Activated CD8-positive, alpha-beta memory T cell treated with anti-CD3 and anti-CD28 coated beads for 36 hours (primary cell): ENCODE measurements around the gene GRIK1. TPM values are rescaled to one million over a fixed set of nuclear protein-coding genes. Genes with fewer than 3 reads are reported as not detected.
"Not testable (repeated sequence)": the region's sequence is repeated elsewhere in the genome, so short reads cannot be mapped to it uniquely, and the experiment has no call there.

ENCODE experiments used
- CTCF ChIA-PET: fragments of 350-600 bp; sonication (Branson Sonifier 250); formaldehyde crosslinking; loops from one replicate; lab custom pipeline; 2021; ENCODE audit warnings: antibody characterized with exemption; lab: Charles Lee
- POLR2A ChIA-PET: fragments of 350-600 bp; sonication (Branson Sonifier 250); formaldehyde crosslinking; loops from one replicate; lab custom pipeline; 2021; ENCODE audit warnings: antibody characterized with exemption; lab: Charles Lee
- total RNA-seq, 2 experiments: library from RNA; stranded (reverse); gene quantifications; one replicate each; pipeline ENCODE4 v1.2.3, GENCODE V29; 2021

The GRIK1 gene
- total RNA-seq, 2 experiments from 2014 or later: not detected

GRCh38 chr21:29639366-29640079, 300.3 kb downstream of the GRIK1 start:
- ChIA-PET CTCF (no interaction called here), POLR2A (no interaction called here)

GRCh38 chr21:29638761-29639327, 301.0 kb downstream of the GRIK1 start:
- ChIA-PET CTCF (no interaction called here), POLR2A (no interaction called here)

- CTCF ChIA-PET: no interaction called here
- POLR2A ChIA-PET: no interaction called here
Measured at GRCh38 chr21:29638138-29638537, 301.7 kb downstream of the GRIK1 start.

GRCh38 chr21:29637553-29637952, 302.2 kb downstream of the GRIK1 start:
- ChIA-PET POLR2A (no interaction called here), CTCF (no interaction called here)

- ChIA-PET POLR2A (no interaction called here), CTCF (no interaction called here)
Measured at GRCh38 chr21:29637134-29637533, 302.7 kb downstream of the GRIK1 start.

- POLR2A ChIA-PET: no interaction called here
Measured at GRCh38 chr21:29634418-29634817, 305.4 kb downstream of the GRIK1 start.

GRCh38 chr21:29633756-29634155, 306.0 kb downstream of the GRIK1 start:
- POLR2A ChIA-PET: no interaction called here
- CTCF ChIA-PET: no interaction called here

More at GRCh38 chr21:29634418-29634817, 305.4 kb downstream of the GRIK1 start:
- CTCF ChIA-PET: no interaction called here

GRCh38 chr21:29630441-29630840, 309.4 kb downstream of the GRIK1 start:
- CTCF ChIA-PET: no interaction called here
- POLR2A ChIA-PET: no interaction called here

- POLR2A ChIA-PET: no interaction called here
- CTCF ChIA-PET: no interaction called here
Measured at GRCh38 chr21:29627905-29628304, 311.9 kb downstream of the GRIK1 start.

GRCh38 chr21:29626801-29627470, 312.9 kb downstream of the GRIK1 start:
- ChIA-PET CTCF (no interaction called here), POLR2A (no interaction called here)

- CTCF ChIA-PET: no interaction called here
- POLR2A ChIA-PET: no interaction called here
Measured at GRCh38 chr21:29625990-29626389, 313.8 kb downstream of the GRIK1 start.

GRCh38 chr21:29624776-29625175, 315.0 kb downstream of the GRIK1 start:
- CTCF ChIA-PET: no interaction called here
- POLR2A ChIA-PET: no interaction called here

- CTCF ChIA-PET: no interaction called here
- POLR2A ChIA-PET: no interaction called here
Measured at GRCh38 chr21:29621525-29621924, 318.3 kb downstream of the GRIK1 start.

GRCh38 chr21:29616209-29616751, 323.5 kb downstream of the GRIK1 start:
- ChIA-PET CTCF (no interaction called here), POLR2A (no interaction called here)

- ChIA-PET POLR2A (no interaction called here), CTCF (no interaction called here)
Measured at GRCh38 chr21:29613877-29614276, 325.9 kb downstream of the GRIK1 start.

GRCh38 chr21:29613021-29613420, 326.8 kb downstream of the GRIK1 start:
- POLR2A ChIA-PET: no interaction called here
- CTCF ChIA-PET: no interaction called here

- ChIA-PET CTCF (no interaction called here), POLR2A (no interaction called here)
Measured at GRCh38 chr21:29610779-29611360, 328.9 kb downstream of the GRIK1 start.

GRCh38 chr21:29606613-29607012, 333.2 kb downstream of the GRIK1 start:
- POLR2A ChIA-PET: no interaction called here
- CTCF ChIA-PET: no interaction called here

- CTCF ChIA-PET, POLR2A ChIA-PET: not testable (repeated sequence)
Measured at GRCh38 chr21:29605219-29605618, 334.6 kb downstream of the GRIK1 start.

GRCh38 chr21:29604076-29604475, 335.7 kb downstream of the GRIK1 start:
- ChIA-PET CTCF (no interaction called here), POLR2A (no interaction called here)
